ENCODE results near the gene VPS51. TPM values are rescaled to one million over a fixed set of nuclear protein-coding genes. Genes with fewer than 3 reads are reported as not detected.

VPS51 gene
- total and polyA plus RNA-seq, 9 of the 15 experiments (the other 6 are each of a cell fraction or from before 2014, with no cell fraction given): 1.8 to 143 (median 46.8) TPM

DNA sequence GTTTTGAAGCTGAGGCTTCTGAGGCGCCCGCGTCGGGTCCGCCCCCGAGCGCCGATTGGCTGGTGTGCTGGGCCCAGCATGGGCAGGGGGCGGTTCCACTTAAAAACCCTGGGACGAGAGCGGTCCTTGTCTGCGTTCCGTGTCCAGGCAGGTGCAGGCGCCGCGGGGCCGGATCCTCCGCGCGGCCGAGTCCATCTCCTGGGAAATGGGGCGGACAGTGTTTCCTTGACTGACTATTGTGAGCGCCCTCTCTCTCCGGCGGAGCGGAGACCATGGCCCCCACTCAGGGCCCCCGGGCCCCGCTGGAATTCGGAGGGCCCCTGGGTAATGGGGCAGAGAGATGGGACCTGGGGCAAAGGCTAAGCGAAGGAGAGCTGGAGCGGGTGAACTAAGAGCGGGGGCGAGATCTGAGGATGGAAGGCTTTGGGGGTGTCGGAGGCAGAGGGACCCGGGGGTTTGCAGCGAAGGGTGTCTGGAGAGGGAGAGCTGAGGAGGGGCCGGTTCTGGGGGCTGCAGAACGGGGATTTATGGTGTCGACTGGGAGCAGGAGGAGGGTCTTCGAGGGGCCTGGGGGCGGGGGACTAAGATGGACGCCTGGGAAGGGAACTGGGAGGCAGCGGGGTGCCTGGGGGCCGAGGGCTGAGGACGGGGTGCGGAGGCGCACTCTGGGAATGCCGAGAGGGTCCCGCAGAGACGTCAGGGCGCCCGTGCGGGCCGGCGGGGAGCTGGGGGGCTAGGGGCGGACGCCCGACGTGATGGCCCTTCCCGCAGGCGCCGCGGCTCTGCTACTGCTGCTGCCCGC lies 15.9 kb downstream of the VPS51 start, which contains the start of gene TM7SF2 (continued):
- TF ChIP-seq ASH1L (IDR thresholded peaks at IDR 0.05; ENCODE audit: borderline replicate concordance, low read depth, partially characterized antibody) (no peak), GABPB1 (CRISPR knock-in tag; IDR thresholded peaks at IDR 0.05) (no peak), SRSF7 (optimal IDR thresholded peaks at IDR 0.05; ENCODE audit: low read depth, low read length) (no peak), ETV1 (tag; conservative IDR thresholded peaks at IDR 0.05; ENCODE audit: low read depth) (no peak), FOXJ2 (tag; IDR thresholded peaks at IDR 0.05) (no peak), BMI1 (IDR thresholded peaks at IDR 0.05; ENCODE audit: low read length) (no peak), XRCC4 (IDR thresholded peaks at IDR 0.05; ENCODE audit: extremely low read depth, insufficient read depth, insufficient read length) (no peak), SMAD1 (IDR thresholded peaks at IDR 0.05; ENCODE audit: low read depth, low read length, partially characterized antibody) (no peak), PHTF2 (CRISPR knock-in tag; IDR thresholded peaks at IDR 0.05) (no peak), FOXK1 (CRISPR knock-in tag; IDR thresholded peaks at IDR 0.05; ENCODE audit: borderline replicate concordance) (no peak), U2AF1 (optimal IDR thresholded peaks at IDR 0.05; ENCODE audit: low read depth, low read length) (no peak), MED1 (CRISPR knock-in tag; IDR thresholded peaks at IDR 0.05; ENCODE audit: borderline replicate concordance) (no peak), ZNF589 (CRISPR knock-in tag; IDR thresholded peaks at IDR 0.05; ENCODE audit: low read depth) (no peak), ELF1 (tag; IDR thresholded peaks at IDR 0.05) (no peak)
- TF ChIP-seq, protein P1, sequence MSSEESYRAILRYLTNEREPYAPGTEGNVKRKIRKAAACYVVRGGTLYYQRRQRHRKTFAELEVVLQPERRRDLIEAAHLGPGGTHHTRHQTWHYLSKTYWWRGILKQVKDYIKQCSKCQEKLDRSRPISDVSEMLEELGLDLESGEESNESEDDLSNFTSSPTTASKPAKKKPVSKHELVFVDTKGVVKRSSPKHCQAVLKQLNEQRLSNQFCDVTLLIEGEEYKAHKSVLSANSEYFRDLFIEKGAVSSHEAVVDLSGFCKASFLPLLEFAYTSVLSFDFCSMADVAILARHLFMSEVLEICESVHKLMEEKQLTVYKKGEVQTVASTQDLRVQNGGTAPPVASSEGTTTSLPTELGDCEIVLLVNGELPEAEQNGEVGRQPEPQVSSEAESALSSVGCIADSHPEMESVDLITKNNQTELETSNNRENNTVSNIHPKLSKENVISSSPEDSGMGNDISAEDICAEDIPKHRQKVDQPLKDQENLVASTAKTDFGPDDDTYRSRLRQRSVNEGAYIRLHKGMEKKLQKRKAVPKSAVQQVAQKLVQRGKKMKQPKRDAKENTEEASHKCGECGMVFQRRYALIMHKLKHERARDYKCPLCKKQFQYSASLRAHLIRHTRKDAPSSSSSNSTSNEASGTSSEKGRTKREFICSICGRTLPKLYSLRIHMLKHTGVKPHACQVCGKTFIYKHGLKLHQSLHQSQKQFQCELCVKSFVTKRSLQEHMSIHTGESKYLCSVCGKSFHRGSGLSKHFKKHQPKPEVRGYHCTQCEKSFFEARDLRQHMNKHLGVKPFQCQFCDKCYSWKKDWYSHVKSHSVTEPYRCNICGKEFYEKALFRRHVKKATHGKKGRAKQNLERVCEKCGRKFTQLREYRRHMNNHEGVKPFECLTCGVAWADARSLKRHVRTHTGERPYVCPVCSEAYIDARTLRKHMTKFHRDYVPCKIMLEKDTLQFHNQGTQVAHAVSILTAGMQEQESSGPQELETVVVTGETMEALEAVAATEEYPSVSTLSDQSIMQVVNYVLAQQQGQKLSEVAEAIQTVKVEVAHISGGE (CRISPR knock-in tag; IDR thresholded peaks at IDR 0.05): no peak
- TF ChIP-seq, protein P2, sequence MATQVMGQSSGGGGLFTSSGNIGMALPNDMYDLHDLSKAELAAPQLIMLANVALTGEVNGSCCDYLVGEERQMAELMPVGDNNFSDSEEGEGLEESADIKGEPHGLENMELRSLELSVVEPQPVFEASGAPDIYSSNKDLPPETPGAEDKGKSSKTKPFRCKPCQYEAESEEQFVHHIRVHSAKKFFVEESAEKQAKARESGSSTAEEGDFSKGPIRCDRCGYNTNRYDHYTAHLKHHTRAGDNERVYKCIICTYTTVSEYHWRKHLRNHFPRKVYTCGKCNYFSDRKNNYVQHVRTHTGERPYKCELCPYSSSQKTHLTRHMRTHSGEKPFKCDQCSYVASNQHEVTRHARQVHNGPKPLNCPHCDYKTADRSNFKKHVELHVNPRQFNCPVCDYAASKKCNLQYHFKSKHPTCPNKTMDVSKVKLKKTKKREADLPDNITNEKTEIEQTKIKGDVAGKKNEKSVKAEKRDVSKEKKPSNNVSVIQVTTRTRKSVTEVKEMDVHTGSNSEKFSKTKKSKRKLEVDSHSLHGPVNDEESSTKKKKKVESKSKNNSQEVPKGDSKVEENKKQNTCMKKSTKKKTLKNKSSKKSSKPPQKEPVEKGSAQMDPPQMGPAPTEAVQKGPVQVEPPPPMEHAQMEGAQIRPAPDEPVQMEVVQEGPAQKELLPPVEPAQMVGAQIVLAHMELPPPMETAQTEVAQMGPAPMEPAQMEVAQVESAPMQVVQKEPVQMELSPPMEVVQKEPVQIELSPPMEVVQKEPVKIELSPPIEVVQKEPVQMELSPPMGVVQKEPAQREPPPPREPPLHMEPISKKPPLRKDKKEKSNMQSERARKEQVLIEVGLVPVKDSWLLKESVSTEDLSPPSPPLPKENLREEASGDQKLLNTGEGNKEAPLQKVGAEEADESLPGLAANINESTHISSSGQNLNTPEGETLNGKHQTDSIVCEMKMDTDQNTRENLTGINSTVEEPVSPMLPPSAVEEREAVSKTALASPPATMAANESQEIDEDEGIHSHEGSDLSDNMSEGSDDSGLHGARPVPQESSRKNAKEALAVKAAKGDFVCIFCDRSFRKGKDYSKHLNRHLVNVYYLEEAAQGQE (IDR thresholded peaks at IDR 0.05; ENCODE audit: borderline replicate concordance): no peak
- TF ChIP-seq, protein P2 (CRISPR knock-in tag; IDR thresholded peaks at IDR 0.05; ENCODE audit: low read depth): no peak

All from K562 (cell line).